Measurements from ENCODE around the gene KNSTRN. TPM values are rescaled to one million over a fixed set of nuclear protein-coding genes. Genes with fewer than 3 reads are reported as not detected.

The KNSTRN gene
- total and polyA plus RNA-seq, 10 donors: 6.0 to 16.8 (median 10.2) TPM

DNA sequence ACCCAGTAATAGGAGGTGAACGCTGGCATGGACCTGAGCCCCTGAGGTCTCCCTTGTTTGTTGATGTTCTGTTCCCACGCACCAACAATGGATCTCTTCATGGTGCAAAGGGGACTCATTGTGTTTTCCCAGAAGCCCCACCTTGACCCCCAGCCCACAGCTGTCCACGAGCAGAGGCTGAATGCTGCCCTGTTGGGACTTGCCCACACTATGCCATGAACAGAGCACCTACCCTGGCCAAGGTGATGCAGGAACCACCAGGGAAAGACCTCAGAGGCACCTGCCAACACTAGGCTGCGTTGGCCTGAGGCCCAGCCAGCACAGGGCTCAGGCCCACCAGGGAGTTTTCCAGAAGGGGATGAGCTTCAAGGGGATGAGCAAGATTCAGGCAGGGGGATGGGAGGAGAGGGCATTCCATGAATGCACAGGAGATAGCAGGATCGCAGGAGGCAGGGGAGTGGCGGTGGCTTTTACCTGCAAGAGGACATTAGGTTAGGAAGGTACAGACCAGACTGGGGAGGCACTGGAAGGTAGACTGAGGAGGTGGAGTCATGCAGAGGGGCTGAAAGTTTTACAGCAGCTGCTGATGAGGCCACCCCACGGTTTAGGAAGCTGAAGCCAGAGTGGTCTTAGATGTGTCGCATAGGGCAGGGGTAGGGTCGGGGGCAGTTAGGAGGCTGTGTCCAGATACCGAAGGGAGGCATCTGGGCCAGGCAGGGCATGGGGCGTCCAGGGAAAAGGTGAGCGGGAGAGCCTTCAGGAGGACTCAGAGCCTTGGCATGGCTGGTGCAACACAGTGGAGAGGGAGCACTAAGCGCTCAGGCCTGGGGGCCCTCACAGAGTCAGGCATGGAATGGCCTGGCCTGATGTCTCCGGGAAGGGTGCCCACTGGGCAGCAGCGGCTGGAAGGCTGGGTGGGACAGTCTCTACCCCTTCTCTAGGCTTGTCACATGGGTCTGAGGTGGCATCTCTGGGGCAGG, 35.7 kb upstream of the KNSTRN start:
- no peak overlapping the region for H3K27ac ChIP-seq
- no peaks in the 10 kb centered on the region for H3K36me3 ChIP-seq
- WGBS, 5 donors: 85 to 93% (median 92%) methylated on average over 15 of the region's 15 CpGs
- peaks cover 0 to 22% (median 12%) of the 10 kb centered on the region in 6 donors for H3K4me1 ChIP-seq
- H3K27me3 ChIP-seq (replicated peaks in 1 of 7): peaks cover 0 to 5% (median 0%) of the 10 kb centered on the region in 7 donors
- DNase-seq: no peak
- H3K9me3 ChIP-seq: no peaks in the 10 kb centered on the region
- H3K4me3 ChIP-seq: no peak overlapping the region
- TF ChIP-seq, protein P1, sequence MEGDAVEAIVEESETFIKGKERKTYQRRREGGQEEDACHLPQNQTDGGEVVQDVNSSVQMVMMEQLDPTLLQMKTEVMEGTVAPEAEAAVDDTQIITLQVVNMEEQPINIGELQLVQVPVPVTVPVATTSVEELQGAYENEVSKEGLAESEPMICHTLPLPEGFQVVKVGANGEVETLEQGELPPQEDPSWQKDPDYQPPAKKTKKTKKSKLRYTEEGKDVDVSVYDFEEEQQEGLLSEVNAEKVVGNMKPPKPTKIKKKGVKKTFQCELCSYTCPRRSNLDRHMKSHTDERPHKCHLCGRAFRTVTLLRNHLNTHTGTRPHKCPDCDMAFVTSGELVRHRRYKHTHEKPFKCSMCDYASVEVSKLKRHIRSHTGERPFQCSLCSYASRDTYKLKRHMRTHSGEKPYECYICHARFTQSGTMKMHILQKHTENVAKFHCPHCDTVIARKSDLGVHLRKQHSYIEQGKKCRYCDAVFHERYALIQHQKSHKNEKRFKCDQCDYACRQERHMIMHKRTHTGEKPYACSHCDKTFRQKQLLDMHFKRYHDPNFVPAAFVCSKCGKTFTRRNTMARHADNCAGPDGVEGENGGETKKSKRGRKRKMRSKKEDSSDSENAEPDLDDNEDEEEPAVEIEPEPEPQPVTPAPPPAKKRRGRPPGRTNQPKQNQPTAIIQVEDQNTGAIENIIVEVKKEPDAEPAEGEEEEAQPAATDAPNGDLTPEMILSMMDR (IDR thresholded peaks at IDR 0.05 in 8 of 11, conservative IDR thresholded peaks at IDR 0.05 in 3 of 11): no peak
- TF ChIP-seq POLR2A (IDR thresholded peaks at IDR 0.05): no peak
- no peak for TF ChIP-seq POLR2AphosphoS5 (IDR thresholded peaks at IDR 0.05)
- intact Hi-C loops (cut with DNase I; ENCODE audit: low total_unique reads): no loop called here

DNA sequence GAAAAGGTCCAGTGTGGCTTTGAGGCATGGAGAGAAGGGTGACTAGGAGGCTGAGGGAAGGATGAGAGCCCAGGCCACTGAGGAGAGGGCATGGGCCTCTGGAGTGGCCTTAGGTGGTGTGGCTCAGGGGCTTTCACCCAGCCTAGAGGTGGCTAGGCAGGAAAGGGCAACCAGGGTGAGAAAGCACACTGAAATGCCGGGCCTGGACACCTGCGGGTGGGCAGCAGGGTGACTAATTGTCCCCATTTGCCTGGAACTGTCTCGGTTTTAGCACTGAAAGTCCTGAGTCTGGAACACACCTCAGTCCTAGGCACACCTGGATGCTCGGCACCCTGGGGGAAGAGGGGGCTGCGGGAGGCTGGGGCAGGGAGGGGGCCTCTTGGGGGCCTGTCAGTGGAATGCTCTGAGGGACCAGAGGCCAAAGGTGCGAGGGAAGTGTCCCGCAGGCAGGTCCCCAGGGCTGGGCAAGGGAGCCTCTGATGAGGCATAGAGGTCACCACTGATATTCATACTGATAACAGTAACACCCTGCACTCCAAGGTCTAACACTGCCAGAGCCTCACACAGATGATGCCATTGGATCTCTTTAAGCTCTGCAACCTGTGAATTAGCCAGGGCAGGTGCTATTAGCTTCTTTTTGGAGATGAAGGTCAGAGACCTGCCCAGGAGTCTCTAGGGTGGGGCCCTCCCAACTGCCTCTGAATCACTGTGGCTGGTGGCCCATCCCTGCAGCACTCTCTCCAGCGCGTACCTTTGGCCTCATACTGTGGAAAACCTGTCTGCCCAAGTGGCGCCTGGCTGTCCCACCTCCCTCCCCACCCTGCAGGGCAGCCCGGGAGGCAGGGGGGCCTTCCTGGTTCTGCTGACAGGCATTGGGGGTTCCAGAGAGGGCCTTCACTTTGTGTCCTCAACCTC, 34.7 kb upstream of the KNSTRN start:
- TF ChIP-seq POLR2AphosphoS5 (IDR thresholded peaks at IDR 0.05) (no peak), POLR2A (IDR thresholded peaks at IDR 0.05) (no peak)
- TF ChIP-seq, protein P1 (IDR thresholded peaks at IDR 0.05 in 8 of 11, conservative IDR thresholded peaks at IDR 0.05 in 3 of 11): no peak
- H3K9me3 ChIP-seq: no peaks in the 10 kb centered on the region
- intact Hi-C loops (cut with DNase I; ENCODE audit: low total_unique reads): no loop called here
- 86 to 92% (median 90%) methylated on average over 9 to 11 of the region's 11 CpGs for WGBS, 5 donors
- peaks cover 0 to 22% (median 12%) of the 10 kb centered on the region in 6 donors for H3K4me1 ChIP-seq
- DNase-seq: no peak
- H3K27ac ChIP-seq: no peak overlapping the region
- H3K4me3 ChIP-seq: no peak overlapping the region
- H3K36me3 ChIP-seq: no peaks in the 10 kb centered on the region
- peaks cover 0 to 5% (median 0%) of the 10 kb centered on the region in 7 donors for H3K27me3 ChIP-seq (replicated peaks in 1 of 7)

DNA sequence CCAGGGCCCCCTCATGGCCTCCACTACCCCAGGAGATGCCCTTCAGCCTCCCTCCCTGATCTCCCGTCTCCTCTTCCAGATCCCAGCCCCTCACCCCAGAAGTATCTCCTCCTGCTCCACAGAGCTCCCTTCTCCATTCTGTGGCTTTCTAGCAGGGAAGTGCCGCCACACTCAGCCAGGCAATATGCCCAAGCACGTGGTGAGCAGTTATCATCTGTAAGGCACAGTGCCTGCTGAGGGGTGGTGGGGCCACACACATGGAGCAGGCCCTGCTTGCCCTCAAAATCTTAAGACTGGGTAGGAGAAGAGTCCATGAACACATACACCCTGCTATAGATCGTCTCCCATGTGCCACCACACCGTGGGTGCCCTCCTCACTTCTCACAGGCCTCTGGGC, 34.0 kb upstream of the KNSTRN start:
- H3K4me3 ChIP-seq: no peak overlapping the region
- H3K4me1 ChIP-seq: peaks cover 0 to 16% (median 12%) of the 10 kb centered on the region in 6 donors
- WGBS, 5 donors: 70 to 91% (median 73%) methylated on average over 5 of the region's 5 CpGs
- H3K36me3 ChIP-seq: no peaks in the 10 kb centered on the region
- intact Hi-C loops (cut with DNase I; ENCODE audit: low total_unique reads): no loop called here
- H3K9me3 ChIP-seq: no peaks in the 10 kb centered on the region
- no peak for DNase-seq
- H3K27me3 ChIP-seq (replicated peaks in 1 of 7): peaks cover 0 to 5% (median 0%) of the 10 kb centered on the region in 7 donors
- no peak overlapping the region for H3K27ac ChIP-seq
- no peak for TF ChIP-seq POLR2A (IDR thresholded peaks at IDR 0.05)
- TF ChIP-seq POLR2AphosphoS5 (IDR thresholded peaks at IDR 0.05): no peak
- TF ChIP-seq, protein P1 (IDR thresholded peaks at IDR 0.05 in 8 of 11, conservative IDR thresholded peaks at IDR 0.05 in 3 of 11): no peak

All from spleen (tissue), 11 donors.